Left colon (tissue), 2 donors: ENCODE results near the gene KCNG3. TPM values are rescaled to one million over a fixed set of nuclear protein-coding genes. Genes with fewer than 3 reads are reported as not detected.

ENCODE experiments used
- ATAC-seq: fragments of 200-7000 bp; cut with Tn5 transposase; one replicate; pipeline ENCODE4 v1.9.1; 2020; ENCODE audit warnings: mild to moderate bottlenecking, moderate library complexity
- DNase-seq, 2 donors: peaks; one replicate each; pipeline ENCODE4 v3.0.0-alpha.2; 2020
- intact Hi-C, 2 donors: fragments of 100-400 bp; cut with DNase I in 1 of 2; cut with micrococcal nuclease in 1 of 2; formaldehyde crosslinking; loops; one replicate each; pipeline versions ENCODE4 v1.11.2 to v1.14.0; 2022; cut with DNase I, micrococcal nuclease
- total RNA-seq, 2 donors: library from RNA; stranded (reverse); fragmentation: NEBNext Ultra II Directional; extraction: Animal tissue kit (Norgen Biotek cat#: 25700); gene quantifications; one replicate each; pipeline ENCODE4 v1.2.1, GENCODE V29; 2021
- donor health status: DM: no; HTN: no; CAD: no.
- donor health status: DM: yes; HTN: yes; CAD: no.

KCNG3 gene
- total RNA-seq, 2 donors from 2014 or later = 3.3 to 5.9 TPM

- intact Hi-C loops = loop anchor here in 1 of 2 donors (5.0 kb wide), 1 partner anchor 168 kb away; no protein-coding TSS in a partner anchor
- ATAC-seq (peak; percentile 76), DNase-seq (peak; percentile 71 to 80)
These were observed 812 bp upstream of the KCNG3 start for GRCh38 chr2:42494355-42495233.

- ATAC-seq (peak; percentile 32), DNase-seq (peak; percentile 29 to 57)
- intact Hi-C loops = no loop called here
These were observed 903 bp downstream of the KCNG3 start for GRCh38 chr2:42492691-42493467.

GRCh38 chr2:42488297-42488696 is 5.5 kb downstream of the KCNG3 start:
- intact Hi-C loops = no loop called here
- DNase-seq (no peak), ATAC-seq (no peak)

GRCh38 chr2:42486145-42486906 is 7.5 kb downstream of the KCNG3 start:
- DNase-seq (no peak), ATAC-seq (peak; percentile 67)
- intact Hi-C loops = no loop called here

- no peak for DNase-seq
- intact Hi-C loops = no loop called here
- no peak for ATAC-seq
These were observed 13.4 kb downstream of the KCNG3 start for GRCh38 chr2:42480402-42480801.

GRCh38 chr2:42474765-42475454 is 18.9 kb downstream of the KCNG3 start:
- intact Hi-C loops = no loop called here
- DNase-seq (peak in 1 of 2 donors; percentile 12), ATAC-seq (peak; percentile 98)

GRCh38 chr2:42470706-42471105 is 23.1 kb downstream of the KCNG3 start:
- no peak for ATAC-seq
- intact Hi-C loops = no loop called here
- no peak for DNase-seq

GRCh38 chr2:42464631-42465030 is 29.2 kb downstream of the KCNG3 start:
- no peak for DNase-seq
- ATAC-seq = no peak
- intact Hi-C loops = no loop called here

- no peak for ATAC-seq
- DNase-seq = no peak
These were observed 30.2 kb downstream of the KCNG3 start for GRCh38 chr2:42463570-42463969.

GRCh38 chr2:42459296-42459695 is 34.5 kb downstream of the KCNG3 start:
- ATAC-seq = no peak
- intact Hi-C loops = no loop called here
- DNase-seq = no peak

More at GRCh38 chr2:42463570-42463969, 30.2 kb downstream of the KCNG3 start:
- intact Hi-C loops = no loop called here

- intact Hi-C loops = no loop called here
- no peak for DNase-seq
- ATAC-seq = no peak
These were observed 35.4 kb downstream of the KCNG3 start for GRCh38 chr2:42458396-42458795.

- no peak for ATAC-seq
These were observed 36.8 kb downstream of the KCNG3 start for GRCh38 chr2:42457011-42457410.

GRCh38 chr2:42456126-42456839 is 37.5 kb downstream of the KCNG3 start:
- ATAC-seq (peak; percentile 65), DNase-seq (no peak)
- intact Hi-C loops = no loop called here

More at GRCh38 chr2:42457011-42457410, 36.8 kb downstream of the KCNG3 start:
- intact Hi-C loops = no loop called here
- DNase-seq = no peak

GRCh38 chr2:42452545-42452944 is 41.2 kb downstream of the KCNG3 start:
- no peak for ATAC-seq
- intact Hi-C loops = no loop called here
- no peak for DNase-seq

GRCh38 chr2:42450136-42450535 is 43.6 kb downstream of the KCNG3 start:
- intact Hi-C loops = no loop called here
- ATAC-seq (no peak), DNase-seq (no peak)

- intact Hi-C loops = no loop called here
- ATAC-seq (no peak), DNase-seq (no peak)
These were observed 44.4 kb downstream of the KCNG3 start for GRCh38 chr2:42449163-42450087.

GRCh38 chr2:42448163-42448562 is 45.6 kb downstream of the KCNG3 start:
- no peak for DNase-seq
- intact Hi-C loops = no loop called here

More at GRCh38 chr2:42448163-42448562, 45.6 kb downstream of the KCNG3 start:
- no peak for ATAC-seq
